Fibroblast of upper back skin (primary cell): ENCODE measurements around the gene UCP3.
A peak's percentile ranks its signal among the peaks of the same experiment; 100 is the strongest.

ENCODE experiments used
- DNase-seq: peaks from one replicate; pipeline ENCODE4 v3.0.0-alpha.2; 2013

The UCP3 gene

DNA sequence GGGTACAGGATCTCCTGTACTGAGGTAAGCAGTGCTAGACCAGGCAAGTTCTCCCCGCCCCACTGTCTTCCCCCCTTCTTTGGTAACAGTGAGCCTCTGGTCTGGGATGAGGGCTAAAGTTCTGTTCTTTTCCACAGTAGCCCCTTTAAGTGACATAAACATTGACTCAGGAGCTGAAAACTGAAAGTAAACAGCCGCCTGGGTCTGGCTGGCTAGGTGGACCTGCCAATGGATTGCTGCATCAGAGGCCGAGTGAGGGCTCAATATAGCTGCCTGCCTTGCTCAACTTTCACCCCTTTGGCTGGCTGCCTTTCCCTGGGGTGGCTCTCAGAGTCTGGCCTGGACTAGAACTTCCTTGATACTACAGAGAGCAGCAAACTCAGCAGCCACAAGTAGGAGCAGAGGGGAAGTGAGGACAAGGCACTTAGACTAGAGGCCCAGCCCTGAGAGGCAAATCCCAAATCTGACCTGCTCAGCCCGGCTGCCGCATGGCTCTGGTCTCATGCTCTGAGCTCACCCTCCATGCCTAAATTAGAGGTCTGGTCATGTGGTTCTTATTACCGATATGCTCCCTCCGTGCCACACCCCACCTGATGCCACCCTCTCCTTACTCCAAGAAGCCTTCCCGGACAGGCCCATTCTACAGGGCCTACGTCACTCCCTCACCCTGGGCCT, 9.6 kb upstream of the UCP3 start:
- peak; percentile 38 for DNase-seq

- DNase-seq: no peak
Measured at GRCh38 chr11:74017631-74018030, 8.7 kb upstream of the UCP3 start.

GRCh38 chr11:74015919-74016684, 7.2 kb upstream of the UCP3 start:
- no peak for DNase-seq

DNA sequence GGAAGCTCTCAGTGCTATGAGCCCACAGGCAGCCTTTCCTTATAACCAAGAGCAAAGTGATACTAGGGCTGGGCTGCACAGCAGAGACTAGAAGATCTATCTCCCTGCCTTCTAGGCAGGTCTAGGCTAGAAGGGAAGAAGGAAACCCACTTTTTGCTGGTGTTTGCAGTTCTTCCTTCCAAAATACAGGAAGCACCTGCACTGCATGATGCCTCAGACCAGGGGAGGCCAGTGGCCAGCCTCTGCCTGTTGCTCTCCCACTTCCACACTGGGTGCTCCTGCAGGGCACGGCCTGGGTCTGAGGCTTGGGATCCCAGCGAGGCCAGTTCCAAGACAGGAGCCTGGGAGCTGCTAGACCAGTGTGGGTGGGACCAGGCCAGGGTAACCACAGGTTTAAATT, 6.0 kb upstream of the UCP3 start:
- DNase-seq: no peak

GRCh38 chr11:74013141-74013540, 4.3 kb upstream of the UCP3 start:
- no peak for DNase-seq

DNA sequence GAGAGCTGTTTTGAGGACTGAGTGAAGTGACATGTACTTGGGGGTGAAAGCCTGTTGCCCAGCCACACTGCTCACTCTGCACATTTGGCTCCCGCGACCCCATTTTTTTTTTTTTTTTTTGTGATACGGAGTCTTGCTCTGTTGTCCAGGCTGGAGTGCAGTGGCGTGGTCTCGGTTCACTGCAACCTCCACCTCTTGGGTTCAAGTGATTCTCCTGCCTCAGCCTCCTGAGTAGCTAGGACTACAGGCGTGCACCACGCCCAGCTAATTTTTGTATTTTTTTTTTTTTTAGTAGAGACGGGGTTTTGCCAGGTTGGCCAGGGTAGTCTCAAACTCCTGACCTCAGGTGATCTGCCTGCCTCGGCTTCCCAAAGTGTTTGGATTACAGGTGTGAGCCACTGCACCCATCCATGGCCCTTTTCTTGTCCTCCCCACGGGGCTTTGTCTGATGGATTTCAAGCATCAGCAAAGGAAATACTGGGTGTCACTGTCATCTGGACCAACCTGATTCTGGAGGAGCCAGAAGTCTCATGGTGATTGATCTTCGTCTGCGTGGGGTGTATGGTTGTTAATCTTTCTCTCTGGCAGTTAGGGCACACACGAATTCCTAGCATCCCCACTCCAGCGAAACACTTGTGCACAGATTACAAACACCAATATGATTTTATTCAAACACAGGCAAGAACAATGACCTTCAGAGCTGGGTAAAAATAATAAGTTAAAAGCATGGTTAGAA, 3.4 kb upstream of the UCP3 start:
- DNase-seq: no peak

GRCh38 chr11:74011360-74012073, 2.6 kb upstream of the UCP3 start:
- DNase-seq: peak; percentile 7

DNA sequence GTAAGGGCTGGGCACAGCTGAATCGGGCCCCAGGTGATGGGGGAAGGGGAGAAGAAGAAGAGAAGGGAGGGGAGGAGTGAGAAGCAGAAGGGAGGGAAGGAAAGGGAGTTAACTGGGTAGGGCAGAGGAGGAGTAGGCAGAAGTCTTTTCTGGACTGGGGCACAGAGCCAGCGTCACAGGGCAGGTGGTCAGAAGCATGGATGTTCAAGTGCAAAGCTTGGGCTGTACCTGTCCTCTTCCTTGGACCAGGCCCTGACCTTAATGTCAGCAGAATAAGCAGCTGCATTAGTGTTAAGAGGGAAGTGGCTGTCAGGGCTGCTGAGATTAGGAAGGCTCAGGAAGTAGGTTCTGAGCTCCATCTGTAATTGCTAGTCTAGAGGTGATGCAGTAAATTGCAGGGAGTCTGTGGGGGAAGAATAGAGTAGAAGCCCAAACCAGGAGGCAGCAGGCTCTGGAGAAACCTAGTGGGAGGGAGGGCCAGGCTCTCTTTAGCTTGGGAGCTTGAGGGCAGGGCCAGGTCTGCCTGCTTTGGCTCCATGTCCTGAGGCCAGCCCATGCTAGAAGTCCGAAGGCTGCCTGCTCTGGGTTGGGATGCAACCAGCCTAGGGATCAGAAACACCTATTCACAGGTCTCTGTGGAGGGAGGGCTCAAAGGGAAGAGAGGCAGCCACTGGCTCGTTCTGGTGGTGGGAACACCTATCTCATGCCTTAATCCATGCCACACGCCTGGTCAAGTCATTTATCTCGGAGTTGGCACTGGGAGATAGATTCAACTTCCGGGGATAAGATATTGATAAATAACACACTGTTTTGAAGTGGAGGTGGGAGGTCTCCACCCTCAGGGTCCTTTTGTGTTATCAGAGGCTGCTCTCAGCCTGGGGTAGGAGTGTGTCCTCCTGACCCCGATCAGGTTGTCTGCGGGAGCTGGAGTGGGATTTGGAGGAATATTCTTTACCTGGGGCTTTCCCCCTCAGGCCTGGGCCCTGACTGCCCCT, 1.7 kb upstream of the UCP3 start:
- no peak for DNase-seq

GRCh38 chr11:74009675-74010305, 905 bp upstream of the UCP3 start:
- DNase-seq: no peak

DNA sequence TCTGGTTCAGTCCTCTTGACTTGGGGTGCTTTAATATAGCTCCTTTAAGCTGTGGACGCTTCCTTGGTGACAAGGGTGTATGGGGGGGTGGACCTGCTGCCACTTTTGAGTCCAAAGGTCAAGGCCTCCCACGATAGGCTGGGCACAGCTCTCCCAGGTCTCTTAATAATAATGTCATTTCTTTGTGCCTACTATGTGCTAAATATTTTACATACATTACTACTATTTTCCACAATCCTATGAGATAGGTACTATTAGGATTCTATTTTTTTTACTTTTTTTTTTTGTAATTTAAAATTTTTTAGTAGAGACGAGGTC, 304 bp upstream of the UCP3 start:
- no peak for DNase-seq

DNA sequence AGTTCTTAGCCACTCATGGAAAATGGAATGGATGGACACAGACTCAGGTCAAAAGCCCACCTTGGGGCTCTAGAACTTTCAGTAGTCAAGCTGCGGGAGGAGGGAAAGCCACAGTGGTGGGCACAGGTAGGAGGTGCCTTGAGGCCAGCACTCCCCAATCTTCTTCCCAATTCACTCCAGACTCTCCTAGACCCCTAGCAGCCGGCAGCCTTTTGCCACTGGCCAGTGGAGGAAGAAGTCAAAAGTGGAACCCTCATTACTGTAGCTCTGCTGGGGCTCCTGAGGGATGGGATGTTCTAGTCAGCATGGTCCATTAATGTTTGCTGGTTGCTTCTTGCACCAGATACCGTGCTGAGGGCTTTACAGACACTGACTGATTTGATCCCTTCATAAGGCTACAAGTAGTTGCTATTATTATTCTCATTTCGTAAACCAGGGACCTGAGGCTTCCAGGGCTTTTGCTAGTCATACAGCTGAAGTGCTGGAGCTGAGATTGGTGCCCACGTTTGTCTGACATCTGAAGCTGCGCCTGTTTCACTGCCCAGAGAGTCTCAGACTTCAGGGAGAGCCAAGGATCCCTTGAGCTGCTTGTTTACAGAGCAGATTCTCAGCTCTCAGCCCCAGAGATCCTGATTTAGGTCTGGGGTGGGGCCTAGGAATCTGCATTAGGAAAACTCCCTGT, 1.1 kb downstream of the UCP3 start:
- DNase-seq: no peak

GRCh38 chr11:74006743-74007304, 2.1 kb downstream of the UCP3 start:
- no peak for DNase-seq

- DNase-seq: no peak
Measured at GRCh38 chr11:74005721-74006517, 3.0 kb downstream of the UCP3 start.

- DNase-seq: no peak
Measured at GRCh38 chr11:74004759-74005615, 3.9 kb downstream of the UCP3 start.

GRCh38 chr11:74004046-74004695, 4.7 kb downstream of the UCP3 start:
- DNase-seq: no peak

GRCh38 chr11:74002832-74003231, 6.1 kb downstream of the UCP3 start:
- no peak for DNase-seq

GRCh38 chr11:74001822-74002286, 7.0 kb downstream of the UCP3 start:
- DNase-seq: no peak
